GM12891 (cell line): Measurements from ENCODE around the gene C1orf159.

Source experiments
- POLR2A ChIP-seq: IDR thresholded peaks from 2 replicates; pipeline ENCODE4 v1.6.1; 2011; ENCODE audit warnings: low read depth, low read length, control low read depth
- POLR2AphosphoS5 ChIP-seq: IDR thresholded peaks from 2 replicates; pipeline ENCODE4 v1.6.1; 2011; ENCODE audit warnings: low read depth, low read length, control low read depth
- SPI1 ChIP-seq: IDR thresholded peaks from 2 replicates; pipeline ENCODE4 v1.6.1; 2011; ENCODE audit warnings: low read depth, low read length, control low read depth
- TAF1 ChIP-seq: IDR thresholded peaks from 2 replicates; pipeline ENCODE4 v1.6.1; 2011; ENCODE audit warnings: low read depth, low read length, control low read depth

GRCh38 chr1:1134300-1134970 lies 18.5 kb upstream of the C1orf159 start:
- TF ChIP-seq POLR2A = no peak
- TF ChIP-seq TAF1 = no peak
- TF ChIP-seq POLR2AphosphoS5 = no peak
- TF ChIP-seq SPI1 = no peak
